Stimulated activated CD8-positive, alpha-beta memory T cell treated with anti-CD3 and anti-CD28 coated beads, Interleukin-4, amount 100 ng/mL, for 1 hour (primary cell): Measurements from ENCODE around the gene SRR.

Experiments
- DNase-seq, 2 donors: peaks; one replicate each; pipeline ENCODE4 v3.0.0-alpha.2; 2020; ENCODE audit warnings: low read depth in 2 of 2, low spot score in 1 of 2

The SRR gene

DNA sequence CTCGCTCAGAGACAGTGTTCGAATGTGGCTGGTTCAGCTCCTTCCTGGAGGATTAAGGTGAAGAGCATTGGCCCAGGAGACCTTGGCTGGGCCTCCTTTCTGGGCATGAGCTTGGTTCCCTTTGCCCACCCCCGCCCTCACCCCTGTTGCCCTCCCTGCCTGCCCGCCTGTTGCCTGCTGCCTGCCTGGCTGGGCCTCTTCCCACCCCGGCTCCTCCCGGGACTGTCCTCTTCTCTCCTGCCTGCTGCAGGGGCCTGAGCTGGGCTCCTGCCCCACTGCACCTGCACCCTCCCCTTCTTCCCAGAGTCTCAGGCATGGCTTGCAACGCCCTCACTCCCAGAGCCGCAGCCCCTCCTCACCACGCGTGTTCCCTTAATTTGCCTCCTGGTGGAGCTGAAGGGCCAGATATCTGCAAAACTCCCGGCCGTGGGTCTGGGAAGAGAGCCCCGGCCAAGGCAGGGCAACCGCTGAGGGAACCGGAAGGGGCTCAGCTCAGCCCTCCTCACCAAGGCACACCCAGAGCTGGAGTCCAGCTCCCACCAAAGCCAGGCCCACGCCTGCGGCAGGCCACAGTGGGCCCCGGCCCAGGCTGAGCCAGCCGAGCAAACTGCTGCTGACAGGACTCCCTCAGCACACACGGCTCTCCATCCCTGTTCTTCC is 65.9 kb downstream of the SRR start:
- no peak for DNase-seq

DNA sequence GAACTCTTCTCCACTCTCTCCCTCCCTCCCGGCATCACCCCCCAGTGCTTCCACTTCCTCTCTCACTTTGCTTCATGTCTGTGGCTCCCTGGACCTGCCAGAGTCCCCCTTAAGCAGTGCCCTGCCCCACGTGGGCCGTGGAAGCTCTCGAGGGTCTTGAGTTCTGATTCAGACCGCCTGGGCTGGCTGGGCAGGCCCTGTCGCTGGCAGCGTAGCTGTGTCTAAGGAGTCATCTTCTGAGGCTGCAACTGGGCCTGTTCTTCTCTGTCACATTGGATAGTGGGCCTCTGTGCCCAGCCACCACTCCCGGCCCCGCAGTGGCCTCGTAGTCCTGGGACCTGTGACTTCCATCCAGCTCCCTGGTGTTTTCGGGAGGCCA is 66.5 kb downstream of the SRR start:
- DNase-seq = no peak

DNA sequence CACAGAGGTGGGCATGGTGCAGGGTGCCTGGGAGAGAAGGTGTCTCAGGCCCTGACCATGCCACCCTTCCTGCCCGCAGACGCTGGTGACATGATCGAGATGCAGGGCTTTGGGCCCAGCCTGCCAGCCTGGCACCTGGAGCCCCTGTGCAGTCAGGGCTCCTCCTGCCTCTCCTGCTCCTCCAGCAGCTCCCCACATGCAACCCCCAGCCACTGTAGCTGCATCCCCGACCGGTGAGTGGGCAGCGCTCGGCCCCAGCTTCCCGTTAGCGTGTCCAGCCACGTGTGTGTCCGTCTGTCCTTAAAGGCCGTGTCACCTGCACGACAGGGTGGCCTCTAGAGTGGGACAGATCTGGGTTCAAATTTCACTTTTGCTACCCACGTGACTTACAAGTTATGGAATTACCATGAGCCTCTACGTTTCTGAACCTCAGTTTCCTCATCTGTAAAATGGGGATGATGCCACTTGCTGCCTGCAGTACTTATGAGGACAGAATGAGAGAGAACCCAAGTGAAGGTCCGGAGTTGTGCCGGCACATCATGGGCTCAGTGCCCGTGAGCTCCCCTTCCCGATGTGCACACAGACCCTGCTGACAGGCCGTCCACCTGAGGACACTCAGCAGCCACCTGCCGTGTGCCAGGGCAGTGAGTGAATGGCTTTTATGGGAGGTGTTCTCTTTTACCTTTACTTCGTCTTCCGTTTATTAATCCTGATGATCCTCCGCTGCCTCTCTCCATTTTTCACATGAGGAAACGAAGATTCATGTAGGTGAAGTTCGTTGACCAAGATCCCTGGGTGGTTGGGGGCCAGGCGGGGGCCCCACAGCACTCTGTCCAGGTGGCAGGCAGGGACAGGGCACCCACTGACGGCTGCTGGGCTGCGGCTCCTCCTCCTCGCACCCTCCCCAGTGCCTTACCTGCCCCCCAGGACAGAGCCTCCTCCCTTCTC is 67.7 kb downstream of the SRR start:
- no peak for DNase-seq

DNA sequence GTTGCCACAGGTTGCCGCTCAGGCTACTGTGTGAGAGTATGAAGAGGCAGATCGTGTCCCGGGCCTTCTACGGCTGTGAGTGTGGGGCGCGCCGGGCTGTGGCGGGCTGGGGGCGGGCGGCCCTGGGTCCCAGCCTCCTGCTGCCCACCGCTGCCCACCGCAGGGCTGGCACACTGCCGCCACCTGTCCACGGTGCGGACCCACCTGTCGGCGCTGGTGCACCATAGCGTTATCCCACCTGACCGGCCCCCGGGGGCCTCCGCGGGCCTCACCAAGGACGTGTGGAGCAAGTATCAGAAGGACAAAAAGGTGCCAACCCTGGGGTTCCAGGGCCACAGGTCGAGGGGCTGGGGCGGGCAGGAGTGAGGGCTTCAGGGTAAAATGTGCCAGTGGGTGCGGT is 68.4 kb downstream of the SRR start:
- DNase-seq = no peak

DNA sequence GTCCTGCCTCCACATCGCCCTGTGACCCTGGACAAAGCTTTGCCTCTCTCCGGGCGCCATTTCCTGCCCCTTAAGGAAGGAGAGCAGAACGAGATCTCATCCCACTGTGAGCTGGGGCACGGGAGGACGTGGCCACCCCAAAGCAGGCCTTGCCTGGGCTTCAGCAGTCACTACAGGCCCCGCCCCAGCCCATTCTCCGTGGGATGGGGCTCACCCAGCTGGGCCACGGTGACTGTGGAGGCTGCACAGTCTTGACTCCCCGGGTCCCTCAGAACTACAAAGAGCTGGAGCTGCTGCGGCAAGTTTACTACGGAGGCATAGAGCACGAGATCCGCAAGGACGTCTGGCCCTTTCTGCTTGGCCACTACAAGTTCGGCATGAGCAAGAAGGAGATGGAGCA is 68.9 kb downstream of the SRR start:
- DNase-seq = no peak

DNA sequence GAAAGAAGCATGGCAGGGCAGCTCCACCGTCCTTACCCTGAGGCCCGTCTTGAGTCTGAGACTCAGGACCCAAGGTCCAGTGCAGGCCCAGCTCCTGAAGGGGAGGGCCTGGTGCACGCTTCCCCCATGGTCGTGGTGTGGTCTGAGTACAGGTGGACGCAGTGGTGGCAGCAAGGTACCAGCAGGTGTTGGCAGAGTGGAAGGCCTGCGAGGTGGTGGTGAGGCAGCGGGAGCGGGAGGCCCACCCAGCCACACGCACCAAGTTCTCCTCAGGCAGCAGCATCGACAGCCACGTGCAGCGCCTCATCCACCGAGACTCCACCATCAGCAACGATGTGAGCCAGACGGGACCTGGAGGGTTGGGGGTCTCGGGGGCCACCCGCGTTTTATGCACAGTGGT is 69.4 kb downstream of the SRR start:
- no peak for DNase-seq
